ENCODE data around the gene TMEM107.

TMEM107 gene

DNA sequence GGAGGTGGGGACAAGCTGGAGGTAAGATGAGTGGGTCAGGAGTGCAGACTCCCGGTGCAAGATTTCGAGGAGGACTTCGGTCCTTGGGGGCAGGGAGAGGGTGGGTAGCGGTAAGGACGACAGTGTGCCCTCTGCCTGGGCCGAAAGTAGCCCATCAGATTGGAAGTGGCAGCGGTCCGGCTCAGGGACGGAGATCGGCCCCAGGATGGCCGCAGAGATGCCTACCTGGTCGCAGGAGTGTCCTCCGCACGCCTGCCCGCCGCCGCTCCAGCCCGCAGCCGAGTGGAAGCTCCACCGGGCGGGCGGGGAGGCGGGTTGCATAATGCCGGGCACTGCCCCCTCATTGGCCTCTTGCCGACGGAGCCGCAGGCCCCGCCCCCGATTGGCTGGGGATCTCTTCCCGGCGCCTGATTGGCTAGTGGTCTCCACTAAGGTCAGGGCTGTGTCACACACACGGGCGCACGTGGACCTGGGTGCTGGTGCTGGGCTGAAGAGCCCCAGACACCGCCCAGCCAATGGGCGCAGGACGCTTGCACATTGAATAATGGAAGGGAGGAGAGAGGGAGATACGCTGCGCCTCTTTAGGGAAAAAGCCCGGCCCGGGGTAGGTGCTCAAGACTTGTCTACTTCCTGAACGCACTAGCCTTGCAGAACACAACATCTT lies 23.9 kb downstream of the TMEM107 start, which contains the start of gene PER1 (continued):
- TF ChIP-seq, protein P1, sequence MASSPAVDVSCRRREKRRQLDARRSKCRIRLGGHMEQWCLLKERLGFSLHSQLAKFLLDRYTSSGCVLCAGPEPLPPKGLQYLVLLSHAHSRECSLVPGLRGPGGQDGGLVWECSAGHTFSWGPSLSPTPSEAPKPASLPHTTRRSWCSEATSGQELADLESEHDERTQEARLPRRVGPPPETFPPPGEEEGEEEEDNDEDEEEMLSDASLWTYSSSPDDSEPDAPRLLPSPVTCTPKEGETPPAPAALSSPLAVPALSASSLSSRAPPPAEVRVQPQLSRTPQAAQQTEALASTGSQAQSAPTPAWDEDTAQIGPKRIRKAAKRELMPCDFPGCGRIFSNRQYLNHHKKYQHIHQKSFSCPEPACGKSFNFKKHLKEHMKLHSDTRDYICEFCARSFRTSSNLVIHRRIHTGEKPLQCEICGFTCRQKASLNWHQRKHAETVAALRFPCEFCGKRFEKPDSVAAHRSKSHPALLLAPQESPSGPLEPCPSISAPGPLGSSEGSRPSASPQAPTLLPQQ (tag by site-specific recombination; IDR thresholded peaks at IDR 0.05), result peak; percentile 48; the same call in 1 of the 2 replicates
- TF ChIP-seq KLF10 (tag by site-specific recombination; IDR thresholded peaks at IDR 0.05) (peak; percentile 82), ZNF391 (tag by site-specific recombination; IDR thresholded peaks at IDR 0.05; ENCODE audit: borderline replicate concordance, low read depth) (peak; percentile 54; the same call in 1 of the 2 replicates), ZBTB1 (tag by site-specific recombination; IDR thresholded peaks at IDR 0.05) (peak; percentile 97), ZBTB17 (tag by site-specific recombination; IDR thresholded peaks at IDR 0.05) (peak; percentile 68), IKZF3 (tag by site-specific recombination; IDR thresholded peaks at IDR 0.05) (peak; percentile 57; the same call in 1 of the 2 replicates), GLIS1 (tag by site-specific recombination; IDR thresholded peaks at IDR 0.05) (peak; percentile 45; the same call in 1 of the 2 replicates), ZFHX2 (tag by site-specific recombination; conservative IDR thresholded peaks at IDR 0.05) (peak; percentile 52; the same call in 1 of the 2 replicates), ZNF677 (tag by site-specific recombination; IDR thresholded peaks at IDR 0.05) (no peak)
- TF ChIP-seq, protein P2, sequence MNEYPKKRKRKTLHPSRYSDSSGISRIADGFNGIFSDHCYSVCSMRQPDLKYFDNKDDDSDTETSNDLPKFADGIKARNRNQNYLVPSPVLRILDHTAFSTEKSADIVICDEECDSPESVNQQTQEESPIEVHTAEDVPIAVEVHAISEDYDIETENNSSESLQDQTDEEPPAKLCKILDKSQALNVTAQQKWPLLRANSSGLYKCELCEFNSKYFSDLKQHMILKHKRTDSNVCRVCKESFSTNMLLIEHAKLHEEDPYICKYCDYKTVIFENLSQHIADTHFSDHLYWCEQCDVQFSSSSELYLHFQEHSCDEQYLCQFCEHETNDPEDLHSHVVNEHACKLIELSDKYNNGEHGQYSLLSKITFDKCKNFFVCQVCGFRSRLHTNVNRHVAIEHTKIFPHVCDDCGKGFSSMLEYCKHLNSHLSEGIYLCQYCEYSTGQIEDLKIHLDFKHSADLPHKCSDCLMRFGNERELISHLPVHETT (tag by site-specific recombination; IDR thresholded peaks at IDR 0.05), result peak; percentile 8; the same call in 1 of the 2 replicates
- TF ChIP-seq, protein P3, sequence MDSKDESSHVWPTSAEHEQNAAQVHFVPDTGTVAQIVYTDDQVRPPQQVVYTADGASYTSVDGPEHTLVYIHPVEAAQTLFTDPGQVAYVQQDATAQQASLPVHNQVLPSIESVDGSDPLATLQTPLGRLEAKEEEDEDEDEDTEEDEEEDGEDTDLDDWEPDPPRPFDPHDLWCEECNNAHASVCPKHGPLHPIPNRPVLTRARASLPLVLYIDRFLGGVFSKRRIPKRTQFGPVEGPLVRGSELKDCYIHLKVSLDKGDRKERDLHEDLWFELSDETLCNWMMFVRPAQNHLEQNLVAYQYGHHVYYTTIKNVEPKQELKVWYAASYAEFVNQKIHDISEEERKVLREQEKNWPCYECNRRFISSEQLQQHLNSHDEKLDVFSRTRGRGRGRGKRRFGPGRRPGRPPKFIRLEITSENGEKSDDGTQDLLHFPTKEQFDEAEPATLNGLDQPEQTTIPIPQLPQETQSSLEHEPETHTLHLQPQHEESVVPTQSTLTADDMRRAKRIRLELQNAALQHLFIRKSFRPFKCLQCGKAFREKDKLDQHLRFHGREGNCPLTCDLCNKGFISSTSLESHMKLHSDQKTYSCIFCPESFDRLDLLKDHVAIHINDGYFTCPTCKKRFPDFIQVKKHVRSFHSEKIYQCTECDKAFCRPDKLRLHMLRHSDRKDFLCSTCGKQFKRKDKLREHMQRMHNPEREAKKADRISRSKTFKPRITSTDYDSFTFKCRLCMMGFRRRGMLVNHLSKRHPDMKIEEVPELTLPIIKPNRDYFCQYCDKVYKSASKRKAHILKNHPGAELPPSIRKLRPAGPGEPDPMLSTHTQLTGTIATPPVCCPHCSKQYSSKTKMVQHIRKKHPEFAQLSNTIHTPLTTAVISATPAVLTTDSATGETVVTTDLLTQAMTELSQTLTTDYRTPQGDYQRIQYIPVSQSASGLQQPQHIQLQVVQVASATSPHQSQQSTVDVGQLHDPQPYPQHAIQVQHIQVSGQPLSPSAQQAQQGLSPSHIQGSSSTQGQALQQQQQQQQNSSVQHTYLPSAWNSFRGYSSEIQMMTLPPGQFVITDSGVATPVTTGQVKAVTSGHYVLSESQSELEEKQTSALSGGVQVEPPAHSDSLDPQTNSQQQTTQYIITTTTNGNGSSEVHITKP (tag by site-specific recombination; IDR thresholded peaks at IDR 0.05), result peak; percentile 85

DNA sequence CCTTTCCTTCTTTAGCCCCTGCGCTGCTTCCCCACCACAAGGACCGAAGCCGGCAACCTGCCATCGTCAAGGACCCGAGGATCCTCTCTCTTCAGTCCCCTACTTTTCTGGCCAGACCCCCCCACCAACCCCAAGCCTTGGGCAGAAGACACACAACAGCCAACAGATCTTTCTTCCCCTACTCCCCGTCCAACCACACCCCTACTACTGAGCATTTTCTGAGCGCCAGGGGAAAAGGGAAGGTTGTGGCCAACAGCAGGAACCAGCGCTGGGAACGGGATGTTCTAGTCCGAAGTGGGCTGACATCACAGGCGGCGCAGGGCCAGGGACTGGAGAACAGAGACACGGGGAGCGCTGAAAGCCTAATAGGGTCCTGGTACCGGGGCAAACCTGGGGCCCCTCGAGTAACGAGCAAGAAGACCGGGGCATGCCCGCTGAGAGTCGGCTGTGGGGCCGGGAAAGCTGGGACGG lies 24.5 kb downstream of the TMEM107 start:
- Histone ChIP-seq H3K36me3 (ENCODE audit: control insufficient read depth in 2 of 2, insufficient read depth in 1 of 2, low read length in 2 of 2) (peaks cover 0 to 39% of the 10 kb centered on the region in 2 experiments; a peak in 1 of 3 replicates), H3K27ac (ENCODE audit: extremely low read depth, low read depth, low read length) (no peak overlapping the region), H3K9me3 (ENCODE audit: control insufficient read depth, insufficient read depth, low read depth, low read length) (no peaks in the 10 kb centered on the region), H3K4me3 (ENCODE audit: low read depth, low read length) (peak overlapping the region; percentile 44), H3K4me1 (ENCODE audit: control insufficient read depth, insufficient read depth, low read length) (peaks cover 25% of the 10 kb centered on the region)
- TF ChIP-seq SETDB1 (IDR thresholded peaks at IDR 0.05; ENCODE audit: insufficient read length, low read length) (no peak), ZNF571 (tag by site-specific recombination; IDR thresholded peaks at IDR 0.05) (no peak), HOXC10 (CRISPR knock-in tag; IDR thresholded peaks at IDR 0.05) (no peak), ZNF214 (tag by site-specific recombination; IDR thresholded peaks at IDR 0.05; ENCODE audit: borderline replicate concordance) (no peak), ZBTB17 (tag by site-specific recombination; IDR thresholded peaks at IDR 0.05) (peak; percentile 48; the same call in 1 of the 2 replicates), ZSCAN30 (tag by site-specific recombination; IDR thresholded peaks at IDR 0.05) (no peak), ZFP69B (tag by site-specific recombination; IDR thresholded peaks at IDR 0.05) (no peak)
- TF ChIP-seq, protein P4, sequence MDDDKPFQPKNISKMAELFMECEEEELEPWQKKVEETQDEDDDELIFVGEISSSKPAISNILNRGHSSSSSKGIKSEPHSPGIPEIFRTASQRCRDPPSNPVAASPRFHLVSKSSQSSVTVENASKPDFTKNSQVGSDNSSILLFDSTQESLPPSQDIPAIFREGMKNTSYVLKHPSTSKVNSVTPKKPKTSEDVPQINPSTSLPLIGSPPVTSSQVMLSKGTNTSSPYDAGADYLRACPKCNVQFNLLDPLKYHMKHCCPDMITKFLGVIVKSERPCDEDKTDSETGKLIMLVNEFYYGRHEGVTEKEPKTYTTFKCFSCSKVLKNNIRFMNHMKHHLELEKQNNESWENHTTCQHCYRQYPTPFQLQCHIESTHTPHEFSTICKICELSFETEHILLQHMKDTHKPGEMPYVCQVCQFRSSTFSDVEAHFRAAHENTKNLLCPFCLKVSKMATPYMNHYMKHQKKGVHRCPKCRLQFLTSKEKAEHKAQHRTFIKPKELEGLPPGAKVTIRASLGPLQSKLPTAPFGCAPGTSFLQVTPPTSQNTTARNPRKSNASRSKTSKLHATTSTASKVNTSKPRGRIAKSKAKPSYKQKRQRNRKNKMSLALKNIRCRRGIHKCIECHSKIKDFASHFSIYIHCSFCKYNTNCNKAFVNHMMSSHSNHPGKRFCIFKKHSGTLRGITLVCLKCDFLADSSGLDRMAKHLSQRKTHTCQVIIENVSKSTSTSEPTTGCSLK (tag by site-specific recombination; IDR thresholded peaks at IDR 0.05), result no peak
- TF ChIP-seq, protein P5, sequence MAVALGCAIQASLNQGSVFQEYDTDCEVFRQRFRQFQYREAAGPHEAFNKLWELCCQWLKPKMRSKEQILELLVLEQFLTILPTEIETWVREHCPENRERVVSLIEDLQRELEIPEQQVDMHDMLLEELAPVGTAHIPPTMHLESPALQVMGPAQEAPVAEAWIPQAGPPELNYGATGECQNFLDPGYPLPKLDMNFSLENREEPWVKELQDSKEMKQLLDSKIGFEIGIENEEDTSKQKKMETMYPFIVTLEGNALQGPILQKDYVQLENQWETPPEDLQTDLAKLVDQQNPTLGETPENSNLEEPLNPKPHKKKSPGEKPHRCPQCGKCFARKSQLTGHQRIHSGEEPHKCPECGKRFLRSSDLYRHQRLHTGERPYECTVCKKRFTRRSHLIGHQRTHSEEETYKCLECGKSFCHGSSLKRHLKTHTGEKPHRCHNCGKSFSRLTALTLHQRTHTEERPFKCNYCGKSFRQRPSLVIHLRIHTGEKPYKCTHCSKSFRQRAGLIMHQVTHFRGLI (tag by site-specific recombination; IDR thresholded peaks at IDR 0.05), result peak; percentile 66; the same call in 1 of the 2 replicates
- TF ChIP-seq, protein P3 (tag by site-specific recombination; IDR thresholded peaks at IDR 0.05), result 0 out of 2 replicates have a peak, but pooled peaks have one; percentile 69
- CTCF ChIA-PET, result interaction anchor here (0.6 to 3.8 kb wide), 4 partner anchors 12 to 1437 kb away, joined by 3 to 19 read pairs (median 4); no protein-coding TSS in a partner anchor
- POLR2A ChIA-PET, result interaction anchor here (1.0 to 1.3 kb wide), 2 partner anchors 22 kb away, joined by 3 to 4 read pairs; no protein-coding TSS in a partner anchor
